Left lung (tissue), 10 donors: ENCODE results near the gene EVI5. TPM values are rescaled to one million over a fixed set of nuclear protein-coding genes. Genes with fewer than 3 reads are reported as not detected.
"Not testable (repeated sequence)": the region's sequence is repeated elsewhere in the genome, so short reads cannot be mapped to it uniquely, and the experiment has no call there.

ENCODE experiments used
- ATAC-seq: fragments of 200-7000 bp; cut with Tn5 transposase; one replicate; pipeline ENCODE4 v1.9.1; 2020; ENCODE audit warnings: moderate library complexity
- DNase-seq, 4 donors: peaks; one replicate each; pipeline ENCODE4 v3.0.0-alpha.2; 2013 to 2020
- H3K27ac ChIP-seq, 2 donors: fragments of 200-600 bp; sonication (generic) in 1 of 2; one replicate each; pipeline versions ENCODE4 v1.5.0 to v1.8.0; 2020 to 2021
- H3K27me3 ChIP-seq, 2 donors: fragments of 200-600 bp; sonication (generic) in 1 of 2; one replicate each; pipeline versions ENCODE4 v1.5.0 to v1.8.0; 2020 to 2021
- H3K36me3 ChIP-seq, 2 donors: fragments of 200-600 bp; sonication (generic) in 1 of 2; one replicate each; pipeline versions ENCODE4 v1.5.0 to v1.8.0; 2020 to 2021
- H3K4me1 ChIP-seq, 2 donors: fragments of 200-600 bp; one replicate each; pipeline ENCODE4 v1.8.0; 2021
- H3K4me3 ChIP-seq, 2 donors: fragments of 200-600 bp; sonication (generic) in 1 of 2; one replicate each; pipeline versions ENCODE4 v1.5.0 to v1.8.0; 2020 to 2021; ENCODE audit warnings: mild to moderate bottlenecking in 1 of 2
- H3K9me3 ChIP-seq, 2 donors: fragments of 200-600 bp; sonication (generic) in 1 of 2; one replicate each; pipeline versions ENCODE4 v1.5.0 to v1.8.0; 2020 to 2021
- CTCF ChIP-seq, 2 donors: fragments of 200-600 bp; sonication (generic) in 1 of 2; IDR thresholded peaks; one replicate each; pipeline versions ENCODE4 v1.5.0 to v1.8.0; 2021; ENCODE audit warnings: antibody characterized with exemption in 2 of 2
- intact Hi-C, 2 donors: fragments of 100-400 bp; cut with DNase I; formaldehyde crosslinking; loops; one replicate each; pipeline versions ENCODE4 v1.11.2 to v1.14.2; 2022
- polyA plus RNA-seq, 6 donors: library from polyadenylated mRNA; unstranded; fragments of 120-200 nt; gene quantifications; one replicate each; pipeline ENCODE4 v1.2.1, GENCODE V29; 2013; ENCODE audit not compliant: insufficient read length in 6 of 6
- total RNA-seq, 2 donors: library from RNA; stranded (reverse); fragmentation: NEBNext Ultra II Directional; extraction: Animal tissue kit (Norgen Biotek cat#: 25700); gene quantifications; one replicate each; pipeline ENCODE4 v1.2.1, GENCODE V29; 2021
- donor health status: DM: no; HTN: yes; CAD: no.
- donor health status: DM: no; HTN: no; CAD: no.

The EVI5 gene
- total and polyA plus RNA-seq, 8 donors: 17.5 to 49.7 (median 22.4) TPM

- Histone ChIP-seq H3K4me3 (no peak overlapping the region), H3K36me3 (no peaks in the 10 kb centered on the region), H3K27ac (no peak overlapping the region), H3K4me1 (peaks cover 0 to 23% of the 10 kb centered on the region in 2 donors), H3K27me3 (no peaks in the 10 kb centered on the region), H3K9me3 (no peaks in the 10 kb centered on the region)
- DNase-seq (no peak), ATAC-seq (no peak)
- intact Hi-C loops: no loop called here
- TF ChIP-seq CTCF (IDR thresholded peaks at IDR 0.05): no peak
Observed at GRCh38 chr1:92536211-92536979, 248.5 kb downstream of the EVI5 start.

GRCh38 chr1:92532371-92532770 lies 252.5 kb downstream of the EVI5 start:
- ATAC-seq, intact Hi-C loops, H3K27me3 ChIP-seq, H3K4me3 ChIP-seq, H3K9me3 ChIP-seq, H3K27ac ChIP-seq, DNase-seq, H3K36me3 ChIP-seq: not testable (repeated sequence)
- H3K4me1 ChIP-seq: peaks cover 0 to 13% of the 10 kb centered on the region in 2 donors

GRCh38 chr1:92531939-92532338 lies 253.0 kb downstream of the EVI5 start:
- H3K9me3 ChIP-seq, intact Hi-C loops, H3K27me3 ChIP-seq, H3K27ac ChIP-seq, H3K36me3 ChIP-seq, ATAC-seq, H3K4me3 ChIP-seq, DNase-seq: not testable (repeated sequence)
- peaks cover 0 to 12% of the 10 kb centered on the region in 2 donors for H3K4me1 ChIP-seq

- no peaks in the 10 kb centered on the region for H3K27me3 ChIP-seq
- TF ChIP-seq CTCF (IDR thresholded peaks at IDR 0.05): no peak
- intact Hi-C loops: no loop called here
- DNase-seq (no peak), ATAC-seq (no peak)
- H3K4me3 ChIP-seq: no peak overlapping the region
- H3K4me1 ChIP-seq: no peaks in the 10 kb centered on the region
- no peaks in the 10 kb centered on the region for H3K9me3 ChIP-seq
- H3K36me3 ChIP-seq: no peaks in the 10 kb centered on the region
- no peak overlapping the region for H3K27ac ChIP-seq
Observed at GRCh38 chr1:92527670-92528069, 257.2 kb downstream of the EVI5 start.

- H3K27ac ChIP-seq, H3K9me3 ChIP-seq, DNase-seq, H3K36me3 ChIP-seq, H3K4me3 ChIP-seq, intact Hi-C loops, H3K27me3 ChIP-seq, H3K4me1 ChIP-seq, ATAC-seq: not testable (repeated sequence)
Observed at GRCh38 chr1:92524944-92525590, 259.8 kb downstream of the EVI5 start.

- DNase-seq (no peak), ATAC-seq (no peak)
- Histone ChIP-seq H3K4me1 (no peaks in the 10 kb centered on the region), H3K4me3 (no peak overlapping the region), H3K27me3 (no peaks in the 10 kb centered on the region), H3K27ac (no peak overlapping the region), H3K9me3 (no peaks in the 10 kb centered on the region), H3K36me3 (peaks cover 0 to 4% of the 10 kb centered on the region in 2 donors)
- intact Hi-C loops: no loop called here
- TF ChIP-seq CTCF (IDR thresholded peaks at IDR 0.05): no peak
Observed at GRCh38 chr1:92519043-92519442, 265.9 kb downstream of the EVI5 start.
